Common myeloid progenitor, CD34-positive (primary cell): Measurements from ENCODE around the gene RBP3.

Experiments
- CTCF ChIA-PET: fragments of 350-600 bp; sonication (Branson Sonifier 250); formaldehyde crosslinking; loops from one replicate; lab custom pipeline; 2021; ENCODE audit warnings: antibody characterized with exemption; lab: Charles Lee
- POLR2A ChIA-PET: fragments of 350-600 bp; sonication (Branson Sonifier 250); formaldehyde crosslinking; loops from one replicate; lab custom pipeline; 2021; ENCODE audit warnings: antibody characterized with exemption; lab: Charles Lee
- DNase-seq, 3 donors: peaks; one replicate each; pipeline versions ENCODE4 v3.0.0 to v3.0.0-alpha.2; 2013
- H3K27ac ChIP-seq, 2 experiments: 1 replicate in 1 of 2; 2 replicates in 1 of 2; pipeline ENCODE4 v1.7.0; 2013; ENCODE audit warnings: inconsistent platforms in 2 of 2, low read length in 2 of 2, mild to moderate bottlenecking in 2 of 2, low read depth in 1 of 2, moderate library complexity in 1 of 2; ENCODE audit not compliant: severe bottlenecking in 2 of 2, insufficient read depth in 1 of 2, poor library complexity in 1 of 2
- H3K27me3 ChIP-seq, 5 experiments: replicated peaks in 2 of 5; 1 replicate in 3 of 5; 2 replicates in 2 of 5; pipeline versions ENCODE4 v1.6.1 to v1.7.0; 2013; ENCODE audit warnings: low read length in 4 of 5, mild to moderate bottlenecking in 2 of 5, moderate library complexity in 2 of 5, inconsistent platforms in 1 of 5; ENCODE audit not compliant: insufficient read depth in 5 of 5, control insufficient read depth in 4 of 5
- H3K36me3 ChIP-seq, 4 experiments: 1 replicate in 2 of 4; 2 replicates in 2 of 4; pipeline versions ENCODE4 v1.6.1 to v1.7.0; 2013; ENCODE audit warnings: low read length in 3 of 4, control low read depth in 1 of 4, mild to moderate bottlenecking in 1 of 4; ENCODE audit not compliant: control insufficient read depth in 4 of 4, insufficient read depth in 4 of 4
- H3K4me1 ChIP-seq, 4 experiments: 1 replicate in 3 of 4; 2 replicates in 1 of 4; pipeline versions ENCODE4 v1.6.1 to v1.7.1; 2013; ENCODE audit warnings: low read length in 3 of 4, mild to moderate bottlenecking in 3 of 4, control low read depth in 1 of 4, inconsistent platforms in 1 of 4, moderate library complexity in 1 of 4; ENCODE audit not compliant: control insufficient read depth in 4 of 4, insufficient read depth in 4 of 4; ENCODE audit errors: control extremely low read depth in 1 of 4
- H3K4me3 ChIP-seq, 7 experiments: 1 replicate in 4 of 7; 2 replicates in 3 of 7; pipeline versions ENCODE4 v1.5.1 to v1.7.0; 2013; ENCODE audit warnings: mild to moderate bottlenecking in 7 of 7, low read length in 6 of 7, moderate library complexity in 6 of 7, inconsistent platforms in 2 of 7, low read depth in 2 of 7, control low read depth in 1 of 7; ENCODE audit not compliant: insufficient read depth in 4 of 7, control insufficient read depth in 1 of 7; ENCODE audit errors: extremely low read depth in 1 of 7
- H3K9me3 ChIP-seq, 5 experiments: 1 replicate in 4 of 5; 2 replicates in 1 of 5; pipeline versions ENCODE4 v1.6.1 to v1.7.1; 2013; ENCODE audit warnings: low read length in 4 of 5, mild to moderate bottlenecking in 2 of 5, inconsistent platforms in 1 of 5, low read depth in 1 of 5, moderate library complexity in 1 of 5; ENCODE audit not compliant: control insufficient read depth in 4 of 5, insufficient read depth in 2 of 5; ENCODE audit errors: control extremely low read depth in 1 of 5
- WGBS: methylation state at CpG from one replicate; pipeline ENCODE4 v1.1.5; 2013; ENCODE audit not compliant: insufficient coverage; 5-methylcytosine and 5-hydroxymethylcytosine counted together

RBP3 gene

GRCh38 chr10:47329855-47330254 is 18.3 kb upstream of the RBP3 start:
- H3K36me3 ChIP-seq: no peaks in the 10 kb centered on the region
- no peak for DNase-seq
- peaks cover 0 to 2% (median 0%) of the 10 kb centered on the region in 5 experiments for H3K27me3 ChIP-seq
- CTCF ChIA-PET: no interaction called here
- no peak overlapping the region for H3K27ac ChIP-seq
- no peaks in the 10 kb centered on the region for H3K4me1 ChIP-seq
- H3K4me3 ChIP-seq: no peak overlapping the region
- 97% methylated on average over 4 of the region's 4 CpGs for WGBS
- POLR2A ChIA-PET: no interaction called here
- no peaks in the 10 kb centered on the region for H3K9me3 ChIP-seq

GRCh38 chr10:47330366-47330765 is 17.8 kb upstream of the RBP3 start:
- ChIA-PET CTCF (no interaction called here), POLR2A (no interaction called here)
- WGBS: 88% methylated on average over 1 of the region's 3 CpGs
- Histone ChIP-seq H3K4me1 (no peaks in the 10 kb centered on the region), H3K36me3 (no peaks in the 10 kb centered on the region), H3K27ac (no peak overlapping the region), H3K27me3 (peaks cover 0 to 2% (median 0%) of the 10 kb centered on the region in 5 experiments), H3K9me3 (no peaks in the 10 kb centered on the region), H3K4me3 (no peak overlapping the region)
- no peak for DNase-seq

GRCh38 chr10:47330804-47331203 is 17.4 kb upstream of the RBP3 start:
- no peak overlapping the region for H3K27ac ChIP-seq
- no peaks in the 10 kb centered on the region for H3K36me3 ChIP-seq
- ChIA-PET CTCF (no interaction called here), POLR2A (no interaction called here)
- DNase-seq: no peak
- 88% methylated on average over 2 of the region's 3 CpGs for WGBS
- no peaks in the 10 kb centered on the region for H3K4me1 ChIP-seq
- H3K27me3 ChIP-seq: peaks cover 0 to 4% (median 0%) of the 10 kb centered on the region in 5 experiments
- no peak overlapping the region for H3K4me3 ChIP-seq
- H3K9me3 ChIP-seq: no peaks in the 10 kb centered on the region

- ChIA-PET POLR2A (no interaction called here), CTCF (no interaction called here)
- WGBS: 100% methylated on average over 3 of the region's 9 CpGs
Observed at GRCh38 chr10:47331491-47331890, 16.7 kb upstream of the RBP3 start.

GRCh38 chr10:47331954-47332353 is 16.2 kb upstream of the RBP3 start:
- DNase-seq: no peak
- ChIA-PET CTCF (no interaction called here), POLR2A (no interaction called here)

More at GRCh38 chr10:47331491-47331890, 16.7 kb upstream of the RBP3 start:
- H3K4me1 ChIP-seq: no peaks in the 10 kb centered on the region
- no peaks in the 10 kb centered on the region for H3K36me3 ChIP-seq
- no peaks in the 10 kb centered on the region for H3K9me3 ChIP-seq
- no peak overlapping the region for H3K4me3 ChIP-seq
- peaks cover 0 to 4% (median 0%) of the 10 kb centered on the region in 5 experiments for H3K27me3 ChIP-seq
- DNase-seq: no peak
- no peak overlapping the region for H3K27ac ChIP-seq

GRCh38 chr10:47332371-47332770 is 15.8 kb upstream of the RBP3 start:
- Histone ChIP-seq H3K27me3 (peaks cover 0 to 4% (median 0%) of the 10 kb centered on the region in 5 experiments), H3K4me3 (no peak overlapping the region), H3K27ac (no peak overlapping the region), H3K36me3 (no peaks in the 10 kb centered on the region), H3K4me1 (no peaks in the 10 kb centered on the region), H3K9me3 (no peaks in the 10 kb centered on the region)
- ChIA-PET POLR2A (no interaction called here), CTCF (no interaction called here)
- 88% methylated on average over 3 of the region's 3 CpGs for WGBS
- no peak for DNase-seq

More at GRCh38 chr10:47331954-47332353, 16.2 kb upstream of the RBP3 start:
- H3K27me3 ChIP-seq: peaks cover 0 to 4% (median 0%) of the 10 kb centered on the region in 5 experiments
- no peak overlapping the region for H3K27ac ChIP-seq
- H3K4me1 ChIP-seq: no peaks in the 10 kb centered on the region
- WGBS: 100% methylated on average over 6 of the region's 7 CpGs
- H3K9me3 ChIP-seq: no peaks in the 10 kb centered on the region
- H3K4me3 ChIP-seq: no peak overlapping the region
- H3K36me3 ChIP-seq: no peaks in the 10 kb centered on the region

GRCh38 chr10:47332946-47333345 is 15.2 kb upstream of the RBP3 start:
- Histone ChIP-seq H3K36me3 (no peaks in the 10 kb centered on the region), H3K27ac (no peak overlapping the region), H3K4me3 (no peak overlapping the region), H3K9me3 (no peaks in the 10 kb centered on the region), H3K4me1 (no peaks in the 10 kb centered on the region), H3K27me3 (peaks cover 0 to 4% (median 0%) of the 10 kb centered on the region in 5 experiments)
- CTCF ChIA-PET: no interaction called here
- POLR2A ChIA-PET: no interaction called here
- DNase-seq: no peak
- WGBS: 100% methylated on average over 1 of the region's 3 CpGs
